Mesothelial cell of epicardium (in vitro differentiated cells): ENCODE measurements around the gene FRY. TPM values are rescaled to one million over a fixed set of nuclear protein-coding genes. Genes with fewer than 3 reads are reported as not detected.

ENCODE experiments used
- DNase-seq, 2 experiments: peaks; one replicate each; pipeline ENCODE4 v3.0.0; 2021; ENCODE audit warnings: low spot score in 2 of 2; ENCODE audit not compliant: unreplicated experiment in 2 of 2
- H3K27ac Mint-ChIP-seq: 2 replicates; pipeline ENCODE4 v1.8.0; 2021; ENCODE audit warnings: mixed read lengths
- H3K27me3 Mint-ChIP-seq: 2 replicates; pipeline ENCODE4 v1.8.0; 2021; ENCODE audit warnings: low read depth, mixed read lengths
- H3K36me3 Mint-ChIP-seq: 2 replicates; pipeline ENCODE4 v1.8.0; 2021; ENCODE audit warnings: mixed read lengths
- H3K4me1 Mint-ChIP-seq: 2 replicates; pipeline ENCODE4 v1.8.0; 2021; ENCODE audit warnings: mixed read lengths
- H3K4me3 Mint-ChIP-seq: 2 replicates; pipeline ENCODE4 v1.8.0; 2021; ENCODE audit warnings: mild to moderate bottlenecking, moderate library complexity, mixed read lengths
- H3K9me3 Mint-ChIP-seq: 2 replicates; pipeline ENCODE4 v1.8.0; 2021; ENCODE audit warnings: mixed read lengths
- total RNA-seq: library from RNA; stranded (reverse); gene quantifications from 3 replicates; pipeline ENCODE4 v1.2.1, GENCODE V29; 2021
- TF ChIP-seq, protein P1 (sequence below): fragments of 200-600 bp; sonication (generic); IDR thresholded peaks from one replicate; pipeline ENCODE4 v1.5.0; 2021; ENCODE audit warnings: antibody characterized with exemption; ENCODE audit not compliant: unreplicated experiment

Gene FRY
- total RNA-seq, 1 donor from 2014 or later = 18.1 TPM

DNA sequence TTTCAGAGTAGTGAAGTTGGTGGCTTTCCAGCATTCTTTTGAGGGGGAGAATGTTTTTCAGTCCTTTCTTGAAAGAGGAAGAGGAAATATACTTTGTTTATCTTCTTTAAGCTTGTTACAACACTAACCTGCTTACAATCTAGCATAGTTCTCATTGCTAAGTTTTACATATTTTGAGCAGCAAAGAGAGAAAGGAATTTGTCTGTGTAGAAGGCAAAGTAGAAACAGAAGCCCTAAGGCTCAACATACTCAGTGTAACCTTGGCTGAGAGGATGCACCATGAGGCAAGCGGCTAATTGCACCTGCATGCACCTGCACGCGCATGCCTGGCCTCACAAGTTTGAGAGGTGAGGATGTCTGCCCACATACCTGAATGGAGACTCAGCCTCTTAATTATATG lies 2.2 kb downstream of the FRY start:
- TF ChIP-seq, protein P1, sequence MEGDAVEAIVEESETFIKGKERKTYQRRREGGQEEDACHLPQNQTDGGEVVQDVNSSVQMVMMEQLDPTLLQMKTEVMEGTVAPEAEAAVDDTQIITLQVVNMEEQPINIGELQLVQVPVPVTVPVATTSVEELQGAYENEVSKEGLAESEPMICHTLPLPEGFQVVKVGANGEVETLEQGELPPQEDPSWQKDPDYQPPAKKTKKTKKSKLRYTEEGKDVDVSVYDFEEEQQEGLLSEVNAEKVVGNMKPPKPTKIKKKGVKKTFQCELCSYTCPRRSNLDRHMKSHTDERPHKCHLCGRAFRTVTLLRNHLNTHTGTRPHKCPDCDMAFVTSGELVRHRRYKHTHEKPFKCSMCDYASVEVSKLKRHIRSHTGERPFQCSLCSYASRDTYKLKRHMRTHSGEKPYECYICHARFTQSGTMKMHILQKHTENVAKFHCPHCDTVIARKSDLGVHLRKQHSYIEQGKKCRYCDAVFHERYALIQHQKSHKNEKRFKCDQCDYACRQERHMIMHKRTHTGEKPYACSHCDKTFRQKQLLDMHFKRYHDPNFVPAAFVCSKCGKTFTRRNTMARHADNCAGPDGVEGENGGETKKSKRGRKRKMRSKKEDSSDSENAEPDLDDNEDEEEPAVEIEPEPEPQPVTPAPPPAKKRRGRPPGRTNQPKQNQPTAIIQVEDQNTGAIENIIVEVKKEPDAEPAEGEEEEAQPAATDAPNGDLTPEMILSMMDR = no peak
- no peaks in the 10 kb centered on the region for H3K9me3 Mint-ChIP-seq
- H3K27ac Mint-ChIP-seq = peak overlapping the region; percentile 17
- H3K27me3 Mint-ChIP-seq = no peaks in the 10 kb centered on the region
- H3K36me3 Mint-ChIP-seq = no peaks in the 10 kb centered on the region
- no peak for DNase-seq
- H3K4me1 Mint-ChIP-seq = peaks cover 53% of the 10 kb centered on the region
- no peak overlapping the region for H3K4me3 Mint-ChIP-seq

DNA sequence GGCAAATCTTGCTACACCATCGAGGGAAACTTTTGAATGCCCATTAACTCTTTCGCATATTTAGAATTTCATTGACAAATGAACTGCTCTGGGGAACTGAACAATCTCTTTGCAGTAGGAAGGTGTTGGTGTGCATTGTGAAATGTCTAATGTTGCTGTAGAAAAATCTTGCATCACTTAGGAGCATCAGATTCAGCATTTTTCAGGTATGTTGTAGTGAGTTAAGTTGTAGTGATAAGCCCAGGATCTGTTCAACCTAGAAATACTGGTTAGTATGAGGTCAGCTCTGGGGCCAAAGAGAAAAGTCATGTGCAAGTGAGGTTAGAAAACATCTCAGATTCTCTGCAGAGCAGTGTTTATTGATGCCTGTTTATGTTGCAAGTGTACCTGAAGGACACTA lies 4.1 kb downstream of the FRY start:
- no peak overlapping the region for H3K27ac Mint-ChIP-seq
- DNase-seq = no peak
- TF ChIP-seq, protein P1 = no peak
- H3K27me3 Mint-ChIP-seq = no peaks in the 10 kb centered on the region
- no peaks in the 10 kb centered on the region for H3K9me3 Mint-ChIP-seq
- peaks cover 63% of the 10 kb centered on the region for H3K4me1 Mint-ChIP-seq
- H3K36me3 Mint-ChIP-seq = no peaks in the 10 kb centered on the region
- H3K4me3 Mint-ChIP-seq = no peak overlapping the region

DNA sequence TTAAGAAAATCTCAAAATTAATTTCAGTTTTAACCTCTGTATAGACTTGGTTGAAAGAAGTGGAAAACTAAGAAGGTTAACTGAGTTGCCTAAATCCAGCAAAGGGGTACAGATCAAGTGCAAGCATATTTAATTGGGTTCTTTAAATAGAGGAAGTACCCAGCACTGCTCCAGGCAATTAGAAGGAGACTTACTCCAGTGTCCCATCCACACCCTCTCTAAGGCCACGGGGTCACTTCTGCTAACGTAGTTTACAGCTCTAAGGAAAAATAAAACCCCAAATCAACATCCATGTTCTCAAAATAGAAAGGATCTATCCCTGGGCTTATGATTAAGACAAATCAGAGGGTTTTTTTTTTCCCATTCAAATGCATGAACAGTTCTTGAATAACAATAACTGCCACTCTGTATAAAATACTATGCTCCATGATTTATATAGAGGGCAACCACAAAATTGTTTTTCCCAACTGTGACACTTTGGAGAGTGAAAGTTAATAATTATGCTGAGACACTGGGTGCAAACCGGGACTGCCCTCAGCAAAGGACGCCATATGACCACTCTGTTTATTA lies 4.6 kb downstream of the FRY start:
- no peak overlapping the region for H3K4me3 Mint-ChIP-seq
- no peaks in the 10 kb centered on the region for H3K9me3 Mint-ChIP-seq
- H3K4me1 Mint-ChIP-seq = peaks cover 62% of the 10 kb centered on the region
- H3K27me3 Mint-ChIP-seq = no peaks in the 10 kb centered on the region
- H3K27ac Mint-ChIP-seq = no peak overlapping the region
- DNase-seq = no peak
- no peaks in the 10 kb centered on the region for H3K36me3 Mint-ChIP-seq
- TF ChIP-seq, protein P1 = no peak

DNA sequence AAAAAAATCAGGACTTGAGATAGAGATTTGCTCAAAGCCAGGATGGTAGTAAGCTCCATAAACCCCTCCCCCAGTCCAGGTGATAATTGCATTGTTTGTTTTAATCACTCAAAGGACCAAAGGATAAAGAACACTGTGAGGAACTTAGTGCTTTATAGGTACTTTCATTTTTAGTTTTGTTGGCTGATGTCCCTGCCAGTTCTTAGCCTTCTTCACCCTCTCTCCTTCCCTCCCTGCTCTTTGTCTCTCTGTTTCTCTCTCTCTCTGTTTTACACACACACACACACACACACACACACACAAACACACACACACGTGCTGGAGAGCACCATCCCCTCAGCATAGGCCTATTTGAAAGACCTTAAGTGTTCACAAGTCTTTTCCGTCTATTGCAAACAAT lies 5.2 kb downstream of the FRY start:
- Mint-ChIP-seq H3K9me3 (no peaks in the 10 kb centered on the region), H3K4me1 (peaks cover 59% of the 10 kb centered on the region), H3K36me3 (no peaks in the 10 kb centered on the region), H3K4me3 (no peak overlapping the region), H3K27ac (no peak overlapping the region), H3K27me3 (no peaks in the 10 kb centered on the region)
- DNase-seq = no peak
- TF ChIP-seq, protein P1 = no peak

DNA sequence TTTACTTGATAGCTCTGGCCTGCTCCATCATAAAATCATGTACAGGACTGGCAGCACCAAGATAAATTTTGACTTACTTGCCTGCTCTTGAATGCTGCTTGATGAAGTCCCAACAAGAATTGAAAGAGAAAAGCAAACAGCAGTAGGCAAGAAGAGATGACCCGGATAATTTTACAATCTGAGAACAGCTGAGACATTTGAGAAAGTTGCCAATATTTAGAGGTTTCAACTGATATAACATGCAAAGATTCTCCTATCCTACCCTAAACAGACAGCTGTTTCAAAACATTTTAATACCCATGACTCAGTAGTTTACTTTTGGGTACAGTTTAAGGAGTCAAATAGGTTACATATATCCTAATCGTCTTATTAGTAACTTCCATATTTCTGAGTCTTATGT lies 5.9 kb downstream of the FRY start:
- H3K4me1 Mint-ChIP-seq = peaks cover 52% of the 10 kb centered on the region

More for the DNA sequence above, 5.9 kb downstream of the FRY start:
- TF ChIP-seq, protein P1 = no peak
- Mint-ChIP-seq H3K9me3 (no peaks in the 10 kb centered on the region), H3K27ac (no peak overlapping the region), H3K27me3 (no peaks in the 10 kb centered on the region), H3K4me3 (no peak overlapping the region), H3K36me3 (no peaks in the 10 kb centered on the region)
- DNase-seq = no peak
